GM20431 (cell line): Measurements from ENCODE around the gene VPS13D.

Source experiments
- in situ Hi-C: fragments of 300-500 bp; cut with MseI, MboI; formaldehyde crosslinking; loops from one replicate; pipeline ENCODE4 v1.15.0; 2020; ENCODE audit warnings: low sequenced_read_pairs; ENCODE audit not compliant: unreplicated experiment

The VPS13D gene, protein sequence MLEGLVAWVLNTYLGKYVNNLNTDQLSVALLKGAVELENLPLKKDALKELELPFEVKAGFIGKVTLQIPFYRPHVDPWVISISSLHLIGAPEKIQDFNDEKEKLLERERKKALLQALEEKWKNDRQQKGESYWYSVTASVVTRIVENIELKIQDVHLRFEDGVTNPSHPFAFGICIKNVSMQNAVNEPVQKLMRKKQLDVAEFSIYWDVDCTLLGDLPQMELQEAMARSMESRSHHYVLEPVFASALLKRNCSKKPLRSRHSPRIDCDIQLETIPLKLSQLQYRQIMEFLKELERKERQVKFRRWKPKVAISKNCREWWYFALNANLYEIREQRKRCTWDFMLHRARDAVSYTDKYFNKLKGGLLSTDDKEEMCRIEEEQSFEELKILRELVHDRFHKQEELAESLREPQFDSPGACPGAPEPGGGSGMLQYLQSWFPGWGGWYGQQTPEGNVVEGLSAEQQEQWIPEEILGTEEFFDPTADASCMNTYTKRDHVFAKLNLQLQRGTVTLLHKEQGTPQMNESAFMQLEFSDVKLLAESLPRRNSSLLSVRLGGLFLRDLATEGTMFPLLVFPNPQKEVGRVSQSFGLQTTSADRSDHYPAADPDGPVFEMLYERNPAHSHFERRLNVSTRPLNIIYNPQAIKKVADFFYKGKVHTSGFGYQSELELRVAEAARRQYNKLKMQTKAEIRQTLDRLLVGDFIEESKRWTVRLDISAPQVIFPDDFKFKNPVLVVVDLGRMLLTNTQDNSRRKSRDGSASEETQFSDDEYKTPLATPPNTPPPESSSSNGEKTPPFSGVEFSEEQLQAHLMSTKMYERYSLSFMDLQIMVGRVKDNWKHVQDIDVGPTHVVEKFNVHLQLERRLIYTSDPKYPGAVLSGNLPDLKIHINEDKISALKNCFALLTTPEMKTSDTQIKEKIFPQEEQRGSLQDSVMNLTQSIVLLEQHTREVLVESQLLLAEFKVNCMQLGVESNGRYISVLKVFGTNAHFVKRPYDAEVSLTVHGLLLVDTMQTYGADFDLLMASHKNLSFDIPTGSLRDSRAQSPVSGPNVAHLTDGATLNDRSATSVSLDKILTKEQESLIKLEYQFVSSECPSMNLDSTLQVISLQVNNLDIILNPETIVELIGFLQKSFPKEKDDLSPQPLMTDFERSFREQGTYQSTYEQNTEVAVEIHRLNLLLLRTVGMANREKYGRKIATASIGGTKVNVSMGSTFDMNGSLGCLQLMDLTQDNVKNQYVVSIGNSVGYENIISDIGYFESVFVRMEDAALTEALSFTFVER (N-terminal part only)

DNA sequence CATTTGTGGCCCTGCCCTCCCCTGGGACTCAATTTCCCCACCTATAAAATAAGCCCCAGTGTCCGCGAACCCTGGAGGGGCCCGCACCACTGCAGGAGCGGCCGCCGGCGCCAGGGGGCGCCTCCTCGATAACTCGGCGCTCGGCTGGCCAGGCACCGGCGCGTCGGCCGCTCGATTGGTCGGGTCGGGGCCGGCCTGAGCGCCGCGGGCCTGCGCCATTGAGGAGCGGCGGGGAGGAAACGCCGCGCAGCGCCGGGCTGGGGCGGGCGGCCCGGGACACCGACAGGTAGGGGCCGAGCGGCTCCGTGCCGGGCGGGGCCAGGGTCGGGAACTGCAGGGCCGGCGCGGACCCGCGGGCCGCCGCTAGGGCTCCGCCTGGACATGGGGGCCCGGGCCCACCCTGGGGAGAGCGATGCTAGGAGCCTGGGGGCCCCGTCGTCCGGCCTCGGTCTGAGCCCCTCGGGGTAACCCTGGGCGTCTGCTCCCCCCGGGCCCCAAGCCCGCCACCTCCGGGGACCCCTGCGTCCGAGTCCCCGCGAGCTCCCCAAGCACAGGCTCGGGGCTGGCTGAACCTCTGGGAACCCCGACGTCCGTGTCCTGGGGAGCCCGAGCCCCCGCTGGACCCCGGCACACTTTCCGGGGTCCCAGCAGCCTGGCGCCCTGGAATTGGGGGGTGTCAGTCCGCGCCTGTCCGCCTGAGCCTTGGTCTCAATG, at the start of gene VPS13D:
Gene VPS13D, plus strand, starts transcription at position 196 of the 714 bp plus-strand sequence. CDS start 4,237 bp downstream, outside the sequence.
- in situ Hi-C loops = no loop called here

DNA sequence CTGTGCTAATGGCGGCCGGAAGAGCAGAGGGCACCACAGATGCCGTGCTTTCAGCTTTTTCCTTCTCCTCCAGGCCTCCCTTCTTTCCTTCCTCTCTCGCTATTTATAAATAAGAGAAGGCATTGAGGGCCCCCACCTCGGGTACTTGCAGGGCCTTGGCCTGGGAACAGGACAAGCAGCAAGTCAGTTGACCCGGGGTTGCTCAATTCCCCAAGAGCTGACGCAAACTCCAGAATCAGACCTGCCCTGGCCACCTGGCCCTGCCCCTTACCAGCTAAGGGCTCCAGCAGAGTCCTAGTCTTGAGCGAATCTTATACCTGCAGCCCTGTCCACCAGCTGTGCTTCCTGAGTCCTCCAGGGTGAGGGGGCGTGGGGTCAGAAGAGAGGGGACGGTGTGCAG, 49.5 kb upstream of the VPS13D start:
- in situ Hi-C loops = no loop called here

DNA sequence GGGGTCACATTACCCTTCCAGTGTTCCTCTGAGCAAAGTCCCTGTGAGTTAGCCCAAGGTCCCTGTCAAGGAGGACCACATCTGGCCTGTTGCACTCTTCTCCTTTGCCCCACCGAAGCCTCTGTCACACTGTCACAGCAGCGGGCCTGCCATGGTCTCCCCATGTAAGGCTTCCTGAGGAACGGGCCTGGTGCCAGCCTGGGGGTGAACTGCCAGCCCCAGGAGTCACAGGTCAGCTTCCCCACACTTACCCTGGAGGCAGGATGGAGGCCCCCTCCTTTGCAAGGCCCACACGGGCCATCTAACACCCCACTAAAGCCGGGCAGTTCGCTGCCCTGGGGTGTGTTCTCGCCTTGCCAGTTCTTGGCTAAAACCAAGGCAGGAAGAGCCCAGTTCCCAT, 48.9 kb upstream of the VPS13D start:
- in situ Hi-C loops = no loop called here

DNA sequence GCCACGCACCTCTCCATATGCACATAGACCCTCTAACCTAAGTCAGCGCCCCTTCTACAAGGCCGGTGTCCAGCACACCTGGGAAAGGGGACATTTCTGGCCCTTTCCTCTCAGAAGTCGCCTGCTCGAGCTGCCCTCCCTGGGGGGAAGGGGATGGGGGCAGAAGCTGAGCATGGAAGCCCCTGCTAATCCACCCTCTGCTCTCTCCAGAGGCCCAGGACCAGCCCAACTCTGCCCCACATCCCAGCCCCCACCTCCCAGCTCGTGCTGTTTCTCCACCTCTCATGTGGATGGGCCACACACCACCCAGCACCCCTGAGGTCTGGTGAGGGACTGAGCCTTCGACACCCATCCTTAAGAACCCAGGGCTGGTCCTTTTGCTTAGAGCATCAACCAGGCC, 48.3 kb upstream of the VPS13D start:
- in situ Hi-C loops = no loop called here

DNA sequence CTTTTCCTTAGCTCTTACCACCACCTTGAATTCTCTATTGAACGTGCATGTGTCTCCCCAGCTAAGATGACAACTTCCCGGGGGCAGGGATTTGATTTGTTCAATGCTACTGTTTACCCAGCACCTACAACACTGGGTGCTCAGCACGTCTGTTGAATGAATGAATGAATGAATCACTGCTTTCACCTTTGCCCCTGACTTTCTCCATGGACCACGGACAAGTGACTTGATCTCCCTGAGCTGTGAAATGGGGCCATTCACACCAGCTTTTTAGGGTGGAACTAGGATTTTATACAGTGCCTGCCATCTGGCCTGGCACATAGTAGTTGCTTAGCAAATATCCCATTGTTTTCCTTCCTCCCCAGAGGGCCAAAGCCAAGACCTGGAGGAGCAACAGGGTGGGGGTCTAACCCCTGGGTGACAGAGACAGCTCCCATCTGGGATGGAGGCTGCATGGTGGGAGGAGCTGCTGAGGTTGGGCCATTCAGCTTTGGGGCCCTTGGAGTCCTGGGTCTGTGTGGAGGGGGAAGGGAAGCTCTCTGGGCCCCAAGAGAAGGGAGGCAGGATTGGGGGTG, 47.3 kb upstream of the VPS13D start:
- in situ Hi-C loops = no loop called here

DNA sequence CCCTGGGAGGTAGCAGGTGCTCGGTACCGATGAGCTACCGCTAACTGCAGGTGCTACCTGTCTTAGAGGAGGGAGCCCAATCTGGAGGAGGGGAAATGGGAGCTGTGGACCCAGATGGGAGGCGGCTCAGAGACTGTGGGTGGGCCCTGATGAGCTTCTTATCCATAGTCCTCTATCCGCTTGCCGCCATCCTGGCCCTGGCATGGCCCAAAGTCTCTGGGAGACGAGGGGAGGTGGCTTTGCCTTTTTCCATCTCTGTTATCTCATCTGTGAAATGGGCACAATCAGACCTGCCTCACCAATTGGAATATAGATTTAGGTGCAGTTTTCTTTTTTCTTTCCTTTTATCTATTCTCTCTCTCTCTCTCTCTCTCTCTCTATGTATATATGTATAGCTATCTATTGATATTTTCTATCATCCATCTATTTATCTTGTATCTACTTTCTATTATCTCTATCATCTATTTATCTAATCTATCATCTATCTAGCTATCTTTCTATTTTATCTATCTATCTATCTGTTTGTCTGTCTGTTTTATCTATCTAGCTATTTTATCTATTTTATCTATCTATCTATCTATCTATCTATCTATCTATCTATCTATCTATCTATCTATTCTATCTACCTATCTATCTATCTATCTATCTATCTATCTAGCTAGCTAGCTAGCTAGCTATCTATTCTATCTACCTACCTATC, 46.6 kb upstream of the VPS13D start:
- in situ Hi-C loops = no loop called here

DNA sequence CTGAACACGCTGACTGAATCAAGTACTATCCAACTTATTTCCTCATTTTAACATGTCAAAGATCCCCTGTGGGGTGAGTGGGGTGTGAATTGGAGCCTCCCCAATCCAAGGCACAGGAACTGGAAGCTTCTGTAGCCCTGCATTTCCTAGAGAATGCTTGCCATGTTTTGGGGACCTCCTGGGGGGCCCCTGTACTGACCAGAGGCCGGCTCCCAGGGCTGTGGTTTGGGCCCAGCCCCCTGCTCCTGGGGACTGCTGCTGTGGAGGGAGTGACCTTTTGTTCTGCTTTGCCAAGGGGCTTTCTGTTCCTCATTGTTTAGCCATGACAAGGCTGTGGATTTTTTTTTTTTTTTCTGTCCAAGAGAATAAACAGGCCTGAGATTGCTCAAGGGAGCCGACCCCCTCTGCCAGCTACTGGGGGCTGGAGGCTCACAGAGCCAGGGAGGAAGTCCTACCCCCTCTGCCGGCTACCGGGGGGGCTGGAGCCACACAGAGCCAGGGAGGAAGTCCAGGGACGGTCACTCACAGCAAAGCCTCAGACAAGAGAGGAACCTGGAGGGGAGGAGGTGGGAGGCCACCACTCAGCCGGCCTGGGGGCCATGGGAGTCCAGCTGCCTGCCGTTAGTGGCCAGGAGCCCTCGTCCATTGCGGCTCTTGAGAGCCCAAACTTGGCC, 45.7 kb upstream of the VPS13D start:
- in situ Hi-C loops = no loop called here

DNA sequence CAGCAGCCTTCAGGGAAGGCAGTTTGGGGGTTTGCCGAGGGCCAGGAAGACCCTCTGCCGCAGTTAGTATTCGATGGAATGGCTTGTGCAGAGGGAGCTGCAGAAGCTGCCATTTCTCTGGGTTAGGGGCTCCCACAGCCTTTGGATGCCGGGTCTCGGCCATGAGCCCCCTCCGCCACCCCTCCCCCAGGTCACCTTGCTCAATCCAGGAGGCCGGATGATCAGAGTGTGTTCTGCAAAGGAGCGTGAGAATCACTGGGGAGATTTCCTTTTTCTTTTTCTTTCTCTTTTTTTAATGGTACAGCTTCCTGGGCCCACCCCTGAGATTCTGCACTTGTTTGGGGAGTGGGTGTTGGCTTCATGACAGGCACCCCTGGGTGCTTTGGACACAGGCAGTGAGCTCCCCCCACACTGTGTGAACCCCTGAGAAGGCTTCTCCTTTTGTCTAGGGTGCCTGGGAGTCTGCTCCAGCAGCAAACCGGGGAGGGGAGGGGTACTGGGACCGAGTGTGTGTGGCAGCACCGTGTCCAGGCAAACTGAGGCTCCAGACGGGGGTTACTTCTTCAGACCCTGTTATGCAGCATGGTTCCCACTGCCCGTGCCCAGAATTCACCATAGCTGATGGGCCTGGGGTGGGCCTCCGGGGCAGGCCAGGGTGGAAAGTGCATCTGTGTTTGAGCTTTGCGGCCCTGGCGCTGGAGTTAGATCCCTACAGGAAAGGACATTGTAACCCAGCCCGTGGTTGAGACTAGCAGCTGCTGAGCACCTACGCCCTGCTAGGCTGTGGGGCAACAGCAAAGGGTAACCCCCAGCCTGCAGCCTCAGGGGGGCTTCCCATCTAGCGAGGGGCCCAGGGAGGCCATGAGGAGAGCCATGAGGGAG, 44.6 kb upstream of the VPS13D start:
- in situ Hi-C loops = no loop called here

DNA sequence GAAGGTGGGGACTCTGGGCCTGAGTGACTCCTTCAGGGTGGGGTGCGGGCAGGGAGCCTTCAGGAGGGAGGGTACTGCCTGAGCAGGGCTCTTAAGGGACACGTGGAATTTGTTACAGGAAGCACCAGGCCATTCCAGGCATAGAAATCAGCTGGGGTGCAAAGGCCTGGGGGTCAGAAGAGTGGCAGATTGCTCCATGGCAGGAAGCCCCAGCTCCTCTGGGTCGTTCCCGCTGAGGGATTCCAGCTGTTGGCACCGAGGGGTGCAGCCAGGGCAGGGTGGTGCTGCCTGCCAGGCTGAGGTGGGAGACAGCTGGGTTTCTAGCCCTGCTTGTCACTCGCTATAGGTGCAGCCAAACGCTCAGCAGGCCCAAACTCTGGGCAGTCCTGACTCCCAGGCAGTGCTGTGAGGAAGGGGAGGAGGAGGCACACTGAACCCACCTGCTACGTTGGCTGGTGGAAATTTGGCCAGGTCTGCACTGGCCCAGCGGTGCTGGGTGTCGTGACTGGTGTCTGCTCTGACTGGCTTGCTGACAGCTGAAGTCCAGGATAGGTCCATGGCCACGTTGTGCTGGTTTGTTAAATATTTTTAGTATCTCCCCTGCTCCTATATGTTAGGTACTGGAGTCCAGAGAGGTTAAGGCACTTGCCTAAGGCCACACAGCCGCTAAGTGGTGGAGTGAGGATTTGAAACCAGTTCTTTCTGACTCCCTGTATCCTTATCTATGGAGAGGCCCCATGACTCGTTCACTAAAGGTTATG, 43.7 kb upstream of the VPS13D start:
- in situ Hi-C loops = no loop called here

DNA sequence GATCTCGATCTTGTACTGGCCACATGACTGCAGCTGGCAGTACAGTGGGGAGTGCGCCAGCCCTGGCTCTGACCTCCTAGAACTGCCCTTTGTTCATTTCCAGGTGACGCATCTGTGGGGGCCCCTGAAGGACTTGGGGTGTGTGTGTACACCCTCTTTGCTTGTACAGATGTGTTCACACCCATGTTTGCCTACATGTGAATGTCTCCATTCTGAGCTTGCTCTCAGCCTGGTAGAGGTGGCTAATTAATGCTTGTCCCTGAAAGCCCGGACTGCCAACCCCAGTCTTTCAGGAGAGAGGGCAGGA, 43.2 kb upstream of the VPS13D start:
- in situ Hi-C loops = no loop called here

DNA sequence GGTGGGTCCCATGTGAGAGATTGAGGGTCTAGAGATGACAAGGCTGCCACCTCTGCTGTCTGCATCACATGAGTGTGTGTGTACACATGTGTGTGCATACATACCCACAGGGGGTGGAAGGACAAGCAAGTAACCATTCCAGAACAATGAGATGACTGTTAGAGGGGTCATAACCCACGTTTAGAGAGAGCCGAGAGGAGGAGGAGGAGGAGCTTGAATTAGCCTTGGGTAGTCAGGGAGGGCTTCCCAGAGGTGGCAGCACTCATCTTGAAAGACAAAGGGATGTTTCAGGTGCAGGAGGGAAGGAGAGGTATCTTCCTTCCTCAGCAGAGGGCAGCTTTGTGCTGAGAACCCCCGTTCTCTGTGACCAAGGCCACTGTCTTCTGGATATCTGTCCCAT, 41.7 kb upstream of the VPS13D start:
- in situ Hi-C loops = no loop called here

DNA sequence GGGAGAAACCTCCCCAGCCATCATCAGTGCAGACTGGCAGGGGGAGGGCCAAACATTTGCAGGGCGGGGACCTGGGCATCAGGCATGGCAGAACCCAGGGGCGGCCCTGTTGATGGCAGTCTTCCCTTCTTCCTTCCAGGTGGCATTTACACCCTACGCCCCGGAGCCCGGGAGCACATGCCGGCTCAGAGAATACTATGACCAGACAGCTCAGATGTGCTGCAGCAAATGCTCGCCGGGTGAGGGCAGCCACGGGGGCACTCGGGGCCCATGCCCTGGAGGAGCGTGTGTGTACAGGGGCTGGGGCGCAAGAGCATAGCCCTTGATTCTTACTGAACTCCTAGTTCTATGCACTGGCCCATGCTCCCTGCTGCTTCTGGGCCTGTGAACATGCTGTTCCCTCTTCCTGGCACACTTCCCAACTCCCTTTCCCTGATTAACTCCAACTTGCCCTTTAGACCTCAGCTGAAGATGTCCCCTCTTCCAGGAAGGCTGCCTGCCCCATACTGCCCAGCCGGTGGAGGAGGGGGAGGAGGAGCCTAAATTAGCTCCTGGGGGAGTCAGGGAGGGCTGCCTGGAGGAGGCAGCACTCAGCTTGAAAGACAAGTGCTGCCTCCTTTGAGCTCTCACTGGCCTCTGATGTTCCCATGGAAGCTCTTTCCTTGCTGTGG, 41.0 kb upstream of the VPS13D start:
- in situ Hi-C loops = no loop called here

DNA sequence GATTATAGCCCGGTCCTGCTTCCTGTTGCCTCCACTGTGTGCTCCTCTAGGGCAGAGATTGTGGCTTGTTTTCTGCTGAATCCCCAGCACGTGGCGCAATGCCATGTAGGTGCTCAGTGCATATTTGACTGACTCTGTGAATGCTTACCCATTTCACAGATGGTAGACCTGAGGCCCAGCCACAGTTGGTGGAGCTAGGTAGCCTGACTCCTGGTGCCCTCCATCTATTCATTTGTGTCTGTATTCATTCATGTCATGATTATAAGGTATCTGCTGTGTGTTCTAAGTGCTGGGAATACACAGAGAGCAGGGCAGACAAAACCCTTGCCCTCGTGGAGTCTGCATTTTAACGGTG, 40.5 kb upstream of the VPS13D start:
- in situ Hi-C loops = no loop called here

DNA sequence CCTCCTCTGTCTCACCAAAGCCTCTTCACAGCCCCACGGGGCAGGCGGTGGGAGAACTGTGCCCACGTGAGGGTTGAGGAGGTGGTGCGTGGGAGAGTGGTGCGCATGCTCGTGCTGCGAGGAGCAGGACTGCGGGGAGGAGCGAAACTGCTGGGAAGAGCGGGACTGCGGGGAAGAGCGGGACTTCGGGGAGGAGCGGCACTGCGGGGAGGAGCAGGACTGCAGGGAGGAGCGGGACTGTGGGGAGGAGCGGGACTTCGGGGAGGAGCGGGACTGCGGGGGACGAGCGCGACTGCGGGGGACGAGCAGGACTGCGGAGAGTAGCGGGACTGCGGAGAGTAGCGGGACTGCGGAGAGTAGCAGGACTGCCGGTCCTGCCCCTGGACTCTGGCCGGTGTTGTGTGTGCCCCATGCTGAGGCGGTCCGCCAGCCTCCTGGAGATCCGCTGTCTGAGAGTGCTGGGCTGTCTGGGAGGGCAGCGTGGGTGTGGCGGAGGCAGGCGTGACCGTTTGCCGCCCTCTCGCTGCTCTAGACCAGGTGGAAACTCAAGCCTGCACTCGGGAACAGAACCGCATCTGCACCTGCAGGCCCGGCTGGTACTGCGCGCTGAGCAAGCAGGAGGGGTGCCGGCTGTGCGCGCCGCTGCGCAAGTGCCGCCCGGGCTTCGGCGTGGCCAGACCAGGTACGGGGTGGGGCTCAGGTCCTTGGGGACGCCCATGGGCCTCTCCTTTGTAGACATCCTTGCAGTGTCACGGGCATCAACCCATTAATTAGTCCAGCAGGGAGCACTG, 38.4 kb upstream of the VPS13D start:
- in situ Hi-C loops = no loop called here

DNA sequence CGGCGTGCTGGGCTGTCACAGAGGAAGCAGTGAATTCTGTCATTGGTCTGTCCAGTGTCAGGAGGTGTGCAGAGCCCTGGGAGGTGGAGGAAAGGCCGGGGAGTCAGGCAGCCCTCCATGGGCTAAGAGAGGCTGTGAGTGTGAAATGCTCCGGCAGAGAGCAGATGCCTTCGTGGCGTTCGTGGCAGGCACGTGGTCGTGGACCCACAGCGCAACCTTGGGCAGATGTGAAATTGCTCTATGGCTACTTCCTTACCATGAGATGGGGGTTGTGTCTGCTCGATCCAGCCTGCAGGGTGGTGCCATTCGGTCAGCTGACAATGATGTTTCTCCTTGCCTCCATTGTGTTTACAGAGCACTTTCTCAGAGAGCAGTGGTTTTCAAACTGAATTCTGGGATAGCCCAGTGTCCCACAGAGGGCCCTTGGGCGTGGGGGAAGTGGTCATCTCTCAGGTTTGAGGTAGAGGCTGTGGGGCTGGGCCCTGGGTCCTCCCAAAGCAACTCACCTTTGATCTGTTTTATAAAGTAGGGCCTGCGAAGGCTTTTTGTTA, 35.1 kb upstream of the VPS13D start:
- in situ Hi-C loops = no loop called here
